ENCODE results near the gene KAT6B.

DNA sequence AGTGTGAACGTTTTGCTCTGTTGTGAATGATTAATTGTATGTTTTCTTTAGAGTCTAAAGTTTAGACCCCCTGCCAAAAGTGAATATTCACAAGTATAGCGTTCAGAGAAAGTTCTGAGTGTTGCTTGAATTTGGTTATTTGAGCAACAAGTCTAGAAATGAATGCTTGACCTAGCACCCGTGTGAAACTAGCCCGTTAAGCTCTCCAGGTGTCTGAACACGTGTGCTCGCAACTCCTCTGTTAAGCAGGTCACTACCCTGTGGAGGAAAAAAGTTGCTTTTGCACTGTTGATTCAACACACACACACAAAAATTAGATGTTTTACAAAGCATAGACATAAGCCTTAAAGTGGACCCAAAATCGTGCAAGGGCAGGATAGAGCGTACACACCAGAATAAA, 206.4 kb downstream of the KAT6B start:
- TF ChIP-seq, protein P1, sequence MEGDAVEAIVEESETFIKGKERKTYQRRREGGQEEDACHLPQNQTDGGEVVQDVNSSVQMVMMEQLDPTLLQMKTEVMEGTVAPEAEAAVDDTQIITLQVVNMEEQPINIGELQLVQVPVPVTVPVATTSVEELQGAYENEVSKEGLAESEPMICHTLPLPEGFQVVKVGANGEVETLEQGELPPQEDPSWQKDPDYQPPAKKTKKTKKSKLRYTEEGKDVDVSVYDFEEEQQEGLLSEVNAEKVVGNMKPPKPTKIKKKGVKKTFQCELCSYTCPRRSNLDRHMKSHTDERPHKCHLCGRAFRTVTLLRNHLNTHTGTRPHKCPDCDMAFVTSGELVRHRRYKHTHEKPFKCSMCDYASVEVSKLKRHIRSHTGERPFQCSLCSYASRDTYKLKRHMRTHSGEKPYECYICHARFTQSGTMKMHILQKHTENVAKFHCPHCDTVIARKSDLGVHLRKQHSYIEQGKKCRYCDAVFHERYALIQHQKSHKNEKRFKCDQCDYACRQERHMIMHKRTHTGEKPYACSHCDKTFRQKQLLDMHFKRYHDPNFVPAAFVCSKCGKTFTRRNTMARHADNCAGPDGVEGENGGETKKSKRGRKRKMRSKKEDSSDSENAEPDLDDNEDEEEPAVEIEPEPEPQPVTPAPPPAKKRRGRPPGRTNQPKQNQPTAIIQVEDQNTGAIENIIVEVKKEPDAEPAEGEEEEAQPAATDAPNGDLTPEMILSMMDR (IDR thresholded peaks at IDR 0.05) = no peak
- TF ChIP-seq POLR2A (IDR thresholded peaks at IDR 0.05) = no peak
